Endothelial cell of umbilical vein (primary cell): Measurements from ENCODE around the gene IL17REL. TPM values are rescaled to one million over a fixed set of nuclear protein-coding genes. Genes with fewer than 3 reads are reported as not detected.

ENCODE experiments used
- BruUV-seq: library from RNA; stranded (reverse); fragments of 400-500 nt; replicated peaks from 2 replicates; lab custom pipeline; 2021; lab: Mats Ljungman, UMichigan
- CTCF ChIA-PET: fragments of 300-600, 350-600 bp; sonication (Branson Sonifier 250); formaldehyde crosslinking; loops from one replicate; lab custom pipeline; 2021; ENCODE audit warnings: antibody characterized with exemption, inconsistent platforms; lab: Charles Lee
- POLR2A ChIA-PET: fragments of 300-600, 350-600 bp; sonication (Branson Sonifier 250); formaldehyde crosslinking; loops from one replicate; lab custom pipeline; 2021; ENCODE audit warnings: antibody characterized with exemption, inconsistent platforms; lab: Charles Lee
- DNase-seq: peaks from one replicate; pipeline ENCODE4 v3.0.0-alpha.2; 2011; ENCODE audit warnings: low read depth, low spot score
- FAIRE-seq: peaks from 2 replicates; lab custom pipeline; 2011; peaks lifted over from hg19 to GRCh38; lab: Jason Lieb, UNC
- H2AFZ ChIP-seq: 2 replicates; pipeline ENCODE4 v1.6.0; 2012; ENCODE audit warnings: low read depth, low read length, control low read depth, inconsistent platforms
- H3K27ac ChIP-seq: 2 replicates; pipeline ENCODE4 v1.5.1; 2011; ENCODE audit warnings: low read depth, mild to moderate bottlenecking, control low read depth, low read length, moderate library complexity; ENCODE audit not compliant: insufficient read depth
- H3K27me3 ChIP-seq, 2 experiments: 2 replicates each; pipeline versions ENCODE4 v1.6.0 to v1.6.1; 2011; ENCODE audit warnings: low read length in 2 of 2, mixed read lengths in 1 of 2; ENCODE audit not compliant: control insufficient read depth in 2 of 2, insufficient read depth in 2 of 2
- H3K36me3 ChIP-seq, 2 experiments: 2 replicates in 1 of 2; 3 replicates in 1 of 2; pipeline ENCODE4 v1.5.1; 2011; ENCODE audit warnings: low read length in 2 of 2, mild to moderate bottlenecking in 1 of 2, moderate library complexity in 1 of 2; ENCODE audit not compliant: control insufficient read depth in 2 of 2, insufficient read depth in 2 of 2; ENCODE audit errors: extremely low read depth in 1 of 2
- H3K4me1 ChIP-seq: 3 replicates; pipeline ENCODE4 v1.5.1; 2011; ENCODE audit warnings: mild to moderate bottlenecking, low read length; ENCODE audit not compliant: control insufficient read depth, insufficient read depth; ENCODE audit errors: extremely low read depth
- H3K4me2 ChIP-seq: 2 replicates; pipeline ENCODE4 v1.6.1; 2011; ENCODE audit warnings: low read length, control low read depth, mixed read lengths; ENCODE audit not compliant: insufficient read depth
- H3K4me3 ChIP-seq, 3 experiments: fragments of 200-600 bp in 1 of 3; sonication (generic), shearing (Covaris generic) in 1 of 3; replicated peaks in 1 of 3; 2 replicates each; pipeline ENCODE4 v1.5.1; 2011 to 2016; ENCODE audit warnings: control low read depth in 3 of 3, low read length in 3 of 3, mild to moderate bottlenecking in 2 of 3, inconsistent platforms in 1 of 3, low read depth in 1 of 3, moderate library complexity in 1 of 3; ENCODE audit not compliant: insufficient read depth in 1 of 3
- H3K79me2 ChIP-seq: 2 replicates; pipeline ENCODE4 v1.6.0; 2012; ENCODE audit warnings: low read length, inconsistent platforms; ENCODE audit not compliant: control insufficient read depth, insufficient read depth
- H3K9ac ChIP-seq: replicated peaks from 2 replicates; pipeline ENCODE3; 2011; ENCODE audit warnings: low read length, control low read depth; ENCODE audit not compliant: insufficient read depth; ENCODE audit errors: extremely low read depth
- H3K9me1 ChIP-seq: replicated peaks from 3 replicates; pipeline ENCODE4 v1.6.0; 2011; ENCODE audit warnings: mild to moderate bottlenecking, low read length; ENCODE audit not compliant: control insufficient read depth, insufficient read depth; ENCODE audit errors: extremely low read depth
- H3K9me3 ChIP-seq: replicated peaks from 2 replicates; pipeline ENCODE4 v1.5.1; 2012; ENCODE audit warnings: low read length, inconsistent platforms; ENCODE audit not compliant: control insufficient read depth, insufficient read depth
- H4K20me1 ChIP-seq: replicated peaks from 2 replicates; pipeline ENCODE3; 2011; ENCODE audit warnings: mild to moderate bottlenecking, low read length; ENCODE audit not compliant: control insufficient read depth, insufficient read depth; ENCODE audit errors: extremely low read depth
- EZH2 ChIP-seq: IDR thresholded peaks from 2 replicates; pipeline ENCODE4 v1.6.1; 2012; ENCODE audit warnings: borderline replicate concordance, low read depth, mild to moderate bottlenecking, moderate library complexity, low read length, inconsistent platforms; ENCODE audit not compliant: severe bottlenecking
- POLR2A ChIP-seq: IDR thresholded peaks from 2 replicates; pipeline ENCODE4 v1.6.1; 2012; ENCODE audit warnings: low read depth, mild to moderate bottlenecking, control low read depth, low read length
- dilution Hi-C: fragments of 300-500 bp; cut with MboI; formaldehyde crosslinking; loops from one replicate; pipeline ENCODE4 v1.15.0; 2019; ENCODE audit warnings: low sequenced_read_pairs; ENCODE audit not compliant: extremely low pct_ligation_motif_present
- intact Hi-C: fragments of 100-400 bp; cut with micrococcal nuclease; formaldehyde crosslinking; loops from one replicate; pipeline ENCODE4 v1.10.0; 2022
- polyA plus RNA-seq, 4 experiments: library from polyadenylated mRNA; depleted of rRNA in 3 of 4; stranded (reverse) in 3 of 4; unstranded in 1 of 4; fragments of >200 nt; gene quantifications; 2 replicates each; pipeline versions ENCODE4 v1.2.1 to v1.2.3, GENCODE V29; 2011 to 2012; ENCODE audit warnings: missing spikeins in 1 of 4
- total RNA-seq: library from RNA; stranded (reverse); gene quantifications from 2 replicates; pipeline ENCODE4 v1.2.3, GENCODE V29; 2021
- TF ChIP-seq, protein P1 (sequence below), 2 donors: IDR thresholded peaks; 1 replicate in 1 of 2; 2 replicates in 1 of 2; pipeline ENCODE4 v1.5.1; 2011; ENCODE audit warnings: low read length in 2 of 2, mild to moderate bottlenecking in 2 of 2, moderate library complexity in 2 of 2, control low read depth in 1 of 2, inconsistent platforms in 1 of 2, low read depth in 1 of 2; ENCODE audit not compliant: insufficient read depth in 1 of 2; ENCODE audit errors: extremely low read depth in 1 of 2
- TF ChIP-seq, protein P2 (sequence below): IDR thresholded peaks from 2 replicates; pipeline ENCODE4 v1.6.1; 2011; ENCODE audit not compliant: insufficient read depth, insufficient read length

The IL17REL gene
- total and polyA plus RNA-seq, 2 donors (not counting 3 experiments of a cell fraction or from before 2014, with no cell fraction given), result 0.06 to 0.15 TPM

DNA sequence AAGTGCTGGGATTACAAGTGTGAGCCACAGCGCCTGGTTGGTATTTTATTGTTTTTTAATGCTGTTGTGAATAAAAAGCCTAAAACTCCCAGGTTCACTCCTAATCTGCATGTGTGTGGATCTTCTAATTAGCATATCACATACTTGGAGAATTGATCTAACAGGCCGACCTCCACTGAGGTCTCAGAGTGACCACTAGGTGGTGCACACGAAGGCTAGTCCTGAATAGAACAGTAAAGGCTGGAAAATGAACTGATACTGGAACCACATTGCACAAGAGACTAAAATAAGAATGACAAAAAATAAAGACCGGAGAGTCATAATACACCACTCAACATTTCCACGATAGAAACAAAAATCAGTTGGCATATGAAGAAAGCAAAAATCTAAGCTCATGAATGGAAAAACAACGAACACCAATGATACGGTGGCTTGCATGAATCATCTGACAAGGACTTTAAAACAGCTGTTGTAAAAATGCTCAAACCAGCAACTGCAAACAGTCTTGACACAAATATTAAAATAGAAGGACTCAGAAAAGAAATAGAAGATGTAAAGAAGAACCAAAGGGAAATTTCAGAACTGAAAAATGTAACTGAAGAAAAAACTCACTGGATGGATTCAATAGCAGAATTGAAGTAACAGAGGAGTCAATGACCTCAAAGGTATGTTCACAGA lies 32.8 kb downstream of the IL17REL start:
- Histone ChIP-seq H3K27ac (no peak overlapping the region), H3K4me2 (no peak overlapping the region), H3K9me3 (no peaks in the 10 kb centered on the region), H2AFZ (no peak overlapping the region), H3K27me3 (peaks cover 7 to 8% of the 10 kb centered on the region in 2 experiments), H3K9ac (no peak overlapping the region), H4K20me1 (no peaks in the 10 kb centered on the region), H3K9me1 (no peaks in the 10 kb centered on the region), H3K36me3 (no peaks in the 10 kb centered on the region), H3K4me3 (no peak overlapping the region), H3K79me2 (no peaks in the 10 kb centered on the region), H3K4me1 (peaks cover 4% of the 10 kb centered on the region)
- intact Hi-C loops, result loop anchor here (2.0 to 10.0 kb wide), 2 partner anchors 51 to 225 kb away; partner anchors contain the start of gene SELENOO
- dilution Hi-C loops, result no loop called here
- TF ChIP-seq, protein P1, sequence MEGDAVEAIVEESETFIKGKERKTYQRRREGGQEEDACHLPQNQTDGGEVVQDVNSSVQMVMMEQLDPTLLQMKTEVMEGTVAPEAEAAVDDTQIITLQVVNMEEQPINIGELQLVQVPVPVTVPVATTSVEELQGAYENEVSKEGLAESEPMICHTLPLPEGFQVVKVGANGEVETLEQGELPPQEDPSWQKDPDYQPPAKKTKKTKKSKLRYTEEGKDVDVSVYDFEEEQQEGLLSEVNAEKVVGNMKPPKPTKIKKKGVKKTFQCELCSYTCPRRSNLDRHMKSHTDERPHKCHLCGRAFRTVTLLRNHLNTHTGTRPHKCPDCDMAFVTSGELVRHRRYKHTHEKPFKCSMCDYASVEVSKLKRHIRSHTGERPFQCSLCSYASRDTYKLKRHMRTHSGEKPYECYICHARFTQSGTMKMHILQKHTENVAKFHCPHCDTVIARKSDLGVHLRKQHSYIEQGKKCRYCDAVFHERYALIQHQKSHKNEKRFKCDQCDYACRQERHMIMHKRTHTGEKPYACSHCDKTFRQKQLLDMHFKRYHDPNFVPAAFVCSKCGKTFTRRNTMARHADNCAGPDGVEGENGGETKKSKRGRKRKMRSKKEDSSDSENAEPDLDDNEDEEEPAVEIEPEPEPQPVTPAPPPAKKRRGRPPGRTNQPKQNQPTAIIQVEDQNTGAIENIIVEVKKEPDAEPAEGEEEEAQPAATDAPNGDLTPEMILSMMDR (IDR thresholded peaks at IDR 0.05; ENCODE audit: extremely low read depth in 1 of 2, insufficient read depth in 1 of 2, low read depth in 1 of 2, low read length in 2 of 2), result peak; percentile 68 to 80
- TF ChIP-seq POLR2A, result no peak
- no peak for TF ChIP-seq EZH2
- TF ChIP-seq, protein P2, sequence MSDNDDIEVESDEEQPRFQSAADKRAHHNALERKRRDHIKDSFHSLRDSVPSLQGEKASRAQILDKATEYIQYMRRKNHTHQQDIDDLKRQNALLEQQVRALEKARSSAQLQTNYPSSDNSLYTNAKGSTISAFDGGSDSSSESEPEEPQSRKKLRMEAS, result no peak
- ChIA-PET CTCF (interaction anchor here (0.7 to 2.4 kb wide), 5 partner anchors 9 to 50 kb away, joined by 3 to 14 read pairs (median 3); no protein-coding TSS in a partner anchor), POLR2A (no interaction called here)
- no TSS peak for BruUV-seq
- peak; percentile 87 for FAIRE-seq
- peak; percentile 53 for DNase-seq
